A673 (cell line): ENCODE results near the gene EXOSC7. TPM values are rescaled to one million over a fixed set of nuclear protein-coding genes. Genes with fewer than 3 reads are reported as not detected.

Experiments
- BruUV-seq: library from RNA; stranded (reverse); fragments of 400-500 nt; replicated peaks from 2 replicates; lab custom pipeline; 2021; lab: Mats Ljungman, UMichigan
- CTCF ChIA-PET: fragments of 300-600 bp; sonication (Branson Sonifier 250); formaldehyde crosslinking; loops from one replicate; lab custom pipeline; 2022; ENCODE audit warnings: antibody characterized with exemption; lab: Charles Lee
- POLR2A ChIA-PET: fragments of 300-600 bp; sonication (Branson Sonifier 250); formaldehyde crosslinking; loops from one replicate; lab custom pipeline; 2022; ENCODE audit warnings: antibody characterized with exemption; ENCODE audit not compliant: low non-redundant PET; lab: Charles Lee
- DNase-seq: peaks from one replicate; pipeline ENCODE4 v3.0.0-alpha.2; 2015; ENCODE audit warnings: low spot score
- H3K27ac ChIP-seq: fragments of 200-600 bp; sonication (generic); 2 replicates; pipeline ENCODE4 v1.5.1; 2016; ENCODE audit warnings: mixed run types, low read depth, mild to moderate bottlenecking, mixed read lengths, antibody characterized with exemption, low read length; ENCODE audit not compliant: poor library complexity, severe bottlenecking
- H3K27me3 ChIP-seq: fragments of 200-600 bp; sonication (generic); replicated peaks from 2 replicates; pipeline ENCODE4 v1.6.1; 2017; ENCODE audit warnings: mixed run types, low read depth, mild to moderate bottlenecking, mixed read lengths, antibody characterized with exemption, low read length; ENCODE audit not compliant: insufficient read depth, poor library complexity
- H3K36me3 ChIP-seq: fragments of 200-600 bp; sonication (generic); 2 replicates; pipeline ENCODE4 v1.6.1; 2016; ENCODE audit warnings: mixed run types, mild to moderate bottlenecking, mixed read lengths, antibody characterized with exemption, low read length; ENCODE audit not compliant: insufficient read depth, poor library complexity, severe bottlenecking
- H3K4me1 ChIP-seq: fragments of 200-600 bp; sonication (generic); 2 replicates; pipeline ENCODE4 v1.6.1; 2017; ENCODE audit warnings: mixed run types, mild to moderate bottlenecking, mixed read lengths, antibody characterized with exemption, low read length; ENCODE audit not compliant: insufficient read depth, poor library complexity, severe bottlenecking
- H3K4me3 ChIP-seq: fragments of 200-600 bp; sonication (generic); 2 replicates; pipeline ENCODE4 v1.5.1; 2016; ENCODE audit warnings: low read depth, mixed run types, mild to moderate bottlenecking, mixed read lengths, low read length; ENCODE audit not compliant: poor library complexity, severe bottlenecking
- H3K9me3 ChIP-seq: fragments of 200-600 bp; sonication (generic); 2 replicates; pipeline ENCODE4 v1.6.1; 2016; ENCODE audit warnings: mixed run types, low read depth, mild to moderate bottlenecking, mixed read lengths, antibody characterized with exemption, low read length; ENCODE audit not compliant: poor library complexity, severe bottlenecking
- EZH2 ChIP-seq: fragments of 200-600 bp; sonication (generic); IDR thresholded peaks from 2 replicates; pipeline ENCODE4 v1.6.1; 2017; ENCODE audit warnings: borderline replicate concordance, low read depth, mild to moderate bottlenecking, mixed read lengths, antibody characterized with exemption, low read length; ENCODE audit not compliant: poor library complexity, severe bottlenecking
- intact Hi-C: fragments of 100-400 bp; cut with micrococcal nuclease; formaldehyde crosslinking; loops from one replicate; pipeline ENCODE4 v1.10.0; 2022; ENCODE audit not compliant: unreplicated experiment
- total RNA-seq: library from RNA; stranded (reverse); gene quantifications from 2 replicates; pipeline ENCODE4 v1.2.3, GENCODE V29; 2021
- TF ChIP-seq, protein P1 (sequence below): fragments of 300-800, 200-600 bp; sonication (generic); conservative IDR thresholded peaks from 2 replicates; pipeline ENCODE4 v1.5.1; 2017; ENCODE audit warnings: low read depth, mild to moderate bottlenecking, antibody characterized with exemption, low read length, moderate library complexity, mixed read lengths

The EXOSC7 gene
- total RNA-seq, 1 experiment from 2014 or later = 47.4 TPM

DNA sequence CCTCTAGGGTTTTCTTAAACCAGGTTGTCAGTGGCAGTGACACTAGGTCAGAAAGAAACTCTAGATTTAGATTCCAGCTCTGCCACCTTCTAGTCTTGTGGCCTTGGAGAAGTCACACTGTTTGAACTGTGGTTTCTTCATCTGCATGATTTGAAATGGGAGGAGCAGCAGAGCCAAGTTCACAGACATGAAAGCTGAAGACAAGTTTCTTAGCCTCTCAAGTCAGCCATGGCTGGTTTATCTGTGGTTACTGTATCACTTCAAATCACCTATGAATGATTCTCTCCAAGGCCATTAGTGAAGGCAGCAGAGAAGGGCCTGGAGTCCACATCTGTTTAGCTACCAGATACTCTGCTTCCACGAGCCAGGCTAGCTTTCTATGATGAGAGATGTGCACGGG is 65.6 kb downstream of the EXOSC7 start:
- TF ChIP-seq EZH2 = no peak
- TF ChIP-seq, protein P1, sequence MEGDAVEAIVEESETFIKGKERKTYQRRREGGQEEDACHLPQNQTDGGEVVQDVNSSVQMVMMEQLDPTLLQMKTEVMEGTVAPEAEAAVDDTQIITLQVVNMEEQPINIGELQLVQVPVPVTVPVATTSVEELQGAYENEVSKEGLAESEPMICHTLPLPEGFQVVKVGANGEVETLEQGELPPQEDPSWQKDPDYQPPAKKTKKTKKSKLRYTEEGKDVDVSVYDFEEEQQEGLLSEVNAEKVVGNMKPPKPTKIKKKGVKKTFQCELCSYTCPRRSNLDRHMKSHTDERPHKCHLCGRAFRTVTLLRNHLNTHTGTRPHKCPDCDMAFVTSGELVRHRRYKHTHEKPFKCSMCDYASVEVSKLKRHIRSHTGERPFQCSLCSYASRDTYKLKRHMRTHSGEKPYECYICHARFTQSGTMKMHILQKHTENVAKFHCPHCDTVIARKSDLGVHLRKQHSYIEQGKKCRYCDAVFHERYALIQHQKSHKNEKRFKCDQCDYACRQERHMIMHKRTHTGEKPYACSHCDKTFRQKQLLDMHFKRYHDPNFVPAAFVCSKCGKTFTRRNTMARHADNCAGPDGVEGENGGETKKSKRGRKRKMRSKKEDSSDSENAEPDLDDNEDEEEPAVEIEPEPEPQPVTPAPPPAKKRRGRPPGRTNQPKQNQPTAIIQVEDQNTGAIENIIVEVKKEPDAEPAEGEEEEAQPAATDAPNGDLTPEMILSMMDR = no peak
- Histone ChIP-seq H3K4me1 (no peaks in the 10 kb centered on the region), H3K9me3 (no peaks in the 10 kb centered on the region), H3K27me3 (no peaks in the 10 kb centered on the region), H3K36me3 (no peaks in the 10 kb centered on the region), H3K27ac (no peak overlapping the region), H3K4me3 (no peak overlapping the region)
- intact Hi-C loops = loop anchor here (2.0 kb wide), 4 partner anchors 169 to 615 kb away; no protein-coding TSS in a partner anchor
- no peak for DNase-seq
- POLR2A ChIA-PET = no interaction called here
- CTCF ChIA-PET = interaction anchor here (0.8 to 1.9 kb wide), 3 partner anchors 13 to 466 kb away, joined by 3 to 7 read pairs (median 7); no protein-coding TSS in a partner anchor
- no TSS peak for BruUV-seq

DNA sequence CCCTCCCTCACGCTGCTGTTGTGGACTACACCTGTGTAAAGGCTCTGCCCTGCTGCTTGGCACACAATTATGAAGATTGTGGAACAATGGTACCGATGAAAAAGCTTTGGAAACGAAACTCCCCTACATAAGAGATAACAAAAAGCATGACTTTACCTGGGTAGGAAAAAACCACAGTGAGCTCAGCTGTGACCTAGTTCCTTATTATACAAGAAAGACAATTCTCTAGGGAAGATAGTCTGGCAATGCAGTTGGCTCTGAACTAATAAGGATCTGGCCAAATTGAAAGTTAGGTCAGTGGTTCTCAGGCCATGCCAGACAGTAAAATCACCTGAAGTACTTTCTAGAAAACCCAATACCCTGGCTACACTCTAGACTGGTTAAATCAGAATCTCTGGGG is 66.1 kb downstream of the EXOSC7 start:
- BruUV-seq = no TSS peak
- H3K9me3 ChIP-seq = no peaks in the 10 kb centered on the region
- intact Hi-C loops = no loop called here
- H3K36me3 ChIP-seq = no peaks in the 10 kb centered on the region
- H3K27me3 ChIP-seq = no peaks in the 10 kb centered on the region
- CTCF ChIA-PET = interaction anchor here (0.8 to 1.9 kb wide), 3 partner anchors 13 to 466 kb away, joined by 3 to 7 read pairs (median 7); no protein-coding TSS in a partner anchor
- no peaks in the 10 kb centered on the region for H3K4me1 ChIP-seq
- DNase-seq = no peak
- no peak for TF ChIP-seq EZH2
- TF ChIP-seq, protein P1 = no peak
- POLR2A ChIA-PET = no interaction called here
- no peak overlapping the region for H3K27ac ChIP-seq
- no peak overlapping the region for H3K4me3 ChIP-seq

GRCh38 chr3:45043728-45044299 is 67.8 kb downstream of the EXOSC7 start:
- ChIA-PET POLR2A (no interaction called here), CTCF (no interaction called here)
- peak; percentile 60 for DNase-seq
- intact Hi-C loops = no loop called here
- BruUV-seq = no TSS peak
- Histone ChIP-seq H3K27me3 (no peaks in the 10 kb centered on the region), H3K9me3 (no peaks in the 10 kb centered on the region), H3K4me1 (no peaks in the 10 kb centered on the region), H3K27ac (no peak overlapping the region), H3K36me3 (no peaks in the 10 kb centered on the region), H3K4me3 (no peak overlapping the region)
- no peak for TF ChIP-seq EZH2
- TF ChIP-seq, protein P1 = no peak
